ENCODE results near the gene AP4E1. TPM values are rescaled to one million over a fixed set of nuclear protein-coding genes. Genes with fewer than 3 reads are reported as not detected.
"Not testable (repeated sequence)": the region's sequence is repeated elsewhere in the genome, so short reads cannot be mapped to it uniquely, and the experiment has no call there.

AP4E1 gene
- total RNA-seq, 2 donors from 2014 or later, result 10.6 to 15.6 TPM

GRCh38 chr15:50945725-50946124 is 37.2 kb downstream of the AP4E1 start:
- H3K9me3 Mint-ChIP-seq, result no peaks in the 10 kb centered on the region
- no peaks in the 10 kb centered on the region for H3K27me3 Mint-ChIP-seq
- ATAC-seq (replicated peaks), result no peak
- H3K4me1 Mint-ChIP-seq, result no peaks in the 10 kb centered on the region
- no peak overlapping the region for H3K4me3 Mint-ChIP-seq
- H3K27ac Mint-ChIP-seq, result no peak overlapping the region
- peaks cover 91% of the 10 kb centered on the region for H3K36me3 Mint-ChIP-seq (ENCODE audit: low read depth)

- not testable (repeated sequence) for H3K9me3 Mint-ChIP-seq; H3K4me1 Mint-ChIP-seq; ATAC-seq (replicated peaks); H3K27ac Mint-ChIP-seq; H3K27me3 Mint-ChIP-seq; H3K4me3 Mint-ChIP-seq
- peaks cover 98% of the 10 kb centered on the region for H3K36me3 Mint-ChIP-seq (ENCODE audit: low read depth)
These were observed 42.3 kb downstream of the AP4E1 start for GRCh38 chr15:50950745-50951144.

GRCh38 chr15:50953302-50953701 is 44.8 kb downstream of the AP4E1 start:
- Mint-ChIP-seq H3K27me3 (no peaks in the 10 kb centered on the region), H3K4me1 (no peaks in the 10 kb centered on the region), H3K36me3 (ENCODE audit: low read depth) (peaks cover 100% of the 10 kb centered on the region), H3K9me3 (peaks cover 5% of the 10 kb centered on the region), H3K4me3 (no peak overlapping the region), H3K27ac (no peak overlapping the region)
- no peak for ATAC-seq (replicated peaks)

DNA sequence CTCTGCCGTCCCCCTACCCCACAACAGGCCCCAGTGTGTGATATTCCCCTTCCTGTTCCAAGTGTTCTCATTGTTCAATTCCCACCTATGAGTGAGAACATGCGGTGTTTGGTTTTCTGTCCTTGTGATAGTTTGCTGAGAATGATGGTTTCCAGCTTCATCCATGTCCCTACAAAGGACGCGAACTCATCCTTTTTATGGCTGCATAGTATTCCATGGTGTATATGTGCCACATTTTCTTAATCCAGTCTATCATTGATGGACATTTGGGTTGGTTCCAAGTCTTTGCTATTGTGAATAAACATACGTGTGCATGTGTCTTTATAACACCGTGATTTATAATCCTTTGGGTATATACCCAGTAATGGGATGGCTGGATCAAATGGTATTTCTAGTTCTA is 46.4 kb downstream of the AP4E1 start:
- H3K27ac Mint-ChIP-seq; H3K4me3 Mint-ChIP-seq; H3K27me3 Mint-ChIP-seq; H3K4me1 Mint-ChIP-seq; ATAC-seq (replicated peaks): not testable (repeated sequence)
- H3K36me3 Mint-ChIP-seq (ENCODE audit: low read depth), result peaks cover 100% of the 10 kb centered on the region
- peaks cover 13% of the 10 kb centered on the region for H3K9me3 Mint-ChIP-seq

DNA sequence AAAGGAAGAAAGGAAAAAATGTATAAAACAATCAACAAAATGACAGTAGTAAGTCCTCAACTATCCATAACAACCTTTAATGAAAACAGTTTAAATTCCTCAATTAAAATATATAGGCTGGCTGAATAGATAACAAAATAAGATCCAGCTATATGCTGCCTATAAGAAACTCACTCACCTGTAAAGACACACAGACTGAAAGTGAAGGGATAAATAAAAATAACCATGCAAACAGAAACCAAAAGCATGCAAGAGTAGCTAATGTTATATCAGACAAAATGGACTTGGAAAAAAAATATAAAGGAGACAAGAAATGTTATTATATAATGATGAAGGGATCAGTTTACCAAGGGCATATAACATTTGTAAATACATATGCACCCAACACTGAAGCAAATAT is 51.2 kb downstream of the AP4E1 start:
- no peak overlapping the region for H3K27ac Mint-ChIP-seq
- no peaks in the 10 kb centered on the region for H3K27me3 Mint-ChIP-seq
- peaks cover 78% of the 10 kb centered on the region for H3K36me3 Mint-ChIP-seq (ENCODE audit: low read depth)
- ATAC-seq (replicated peaks), result no peak
- H3K4me1 Mint-ChIP-seq, result no peaks in the 10 kb centered on the region
- peaks cover 29% of the 10 kb centered on the region for H3K9me3 Mint-ChIP-seq
- no peak overlapping the region for H3K4me3 Mint-ChIP-seq

DNA sequence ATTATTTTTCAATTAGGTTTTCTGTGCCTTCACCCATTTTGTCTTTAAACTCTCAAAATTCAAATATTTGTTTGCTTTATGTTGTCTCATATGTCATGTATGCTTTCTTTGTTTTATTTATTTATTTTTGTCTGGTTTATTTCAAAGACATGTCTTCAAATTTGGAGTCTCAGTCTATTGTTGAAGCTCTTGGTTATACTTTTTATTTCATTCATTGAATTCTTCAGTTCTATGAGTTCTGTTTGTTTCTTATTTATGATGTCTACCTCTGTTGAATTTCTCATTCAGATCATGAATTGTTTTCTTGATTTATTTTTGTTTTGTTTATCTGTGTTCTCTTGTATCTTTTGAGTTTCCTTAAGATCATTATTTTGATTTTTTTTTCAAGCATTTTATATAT is 55.6 kb downstream of the AP4E1 start:
- peaks cover 71% of the 10 kb centered on the region for H3K36me3 Mint-ChIP-seq (ENCODE audit: low read depth)
- H3K4me3 Mint-ChIP-seq, result no peak overlapping the region
- no peaks in the 10 kb centered on the region for H3K4me1 Mint-ChIP-seq
- peaks cover 30% of the 10 kb centered on the region for H3K9me3 Mint-ChIP-seq
- ATAC-seq (replicated peaks), result no peak
- H3K27ac Mint-ChIP-seq, result no peak overlapping the region
- no peaks in the 10 kb centered on the region for H3K27me3 Mint-ChIP-seq

DNA sequence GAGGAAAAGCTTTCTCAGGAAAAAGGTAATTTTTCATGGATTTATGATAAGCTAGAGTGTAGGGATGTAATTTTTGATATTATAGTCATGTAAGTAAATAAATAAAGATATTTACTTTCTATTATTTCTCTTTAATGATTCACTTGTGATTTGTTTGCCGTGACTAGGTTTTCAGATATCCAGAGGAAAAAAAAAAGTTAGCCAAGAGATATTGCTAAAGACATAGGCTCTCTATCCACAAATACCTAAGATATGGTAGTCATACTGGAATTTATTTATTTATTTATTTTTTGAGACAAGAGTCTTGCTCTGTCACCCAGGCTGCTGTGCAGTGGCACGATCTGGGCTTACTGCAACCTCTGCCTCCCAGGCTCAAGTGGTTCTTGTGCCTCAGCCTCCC is 59.9 kb downstream of the AP4E1 start:
- H3K9me3 Mint-ChIP-seq, result peaks cover 21% of the 10 kb centered on the region
- H3K4me1 Mint-ChIP-seq, result no peaks in the 10 kb centered on the region
- no peak overlapping the region for H3K4me3 Mint-ChIP-seq
- no peak overlapping the region for H3K27ac Mint-ChIP-seq
- H3K36me3 Mint-ChIP-seq (ENCODE audit: low read depth), result peaks cover 87% of the 10 kb centered on the region
- no peak for ATAC-seq (replicated peaks)
- H3K27me3 Mint-ChIP-seq, result no peaks in the 10 kb centered on the region

GRCh38 chr15:50970524-50970923 is 62.0 kb downstream of the AP4E1 start:
- Mint-ChIP-seq H3K4me3 (no peak overlapping the region), H3K36me3 (ENCODE audit: low read depth) (peaks cover 90% of the 10 kb centered on the region), H3K9me3 (peaks cover 26% of the 10 kb centered on the region), H3K27me3 (no peaks in the 10 kb centered on the region), H3K4me1 (no peaks in the 10 kb centered on the region), H3K27ac (peak overlapping the region; percentile 18)
- no peak for ATAC-seq (replicated peaks)

DNA sequence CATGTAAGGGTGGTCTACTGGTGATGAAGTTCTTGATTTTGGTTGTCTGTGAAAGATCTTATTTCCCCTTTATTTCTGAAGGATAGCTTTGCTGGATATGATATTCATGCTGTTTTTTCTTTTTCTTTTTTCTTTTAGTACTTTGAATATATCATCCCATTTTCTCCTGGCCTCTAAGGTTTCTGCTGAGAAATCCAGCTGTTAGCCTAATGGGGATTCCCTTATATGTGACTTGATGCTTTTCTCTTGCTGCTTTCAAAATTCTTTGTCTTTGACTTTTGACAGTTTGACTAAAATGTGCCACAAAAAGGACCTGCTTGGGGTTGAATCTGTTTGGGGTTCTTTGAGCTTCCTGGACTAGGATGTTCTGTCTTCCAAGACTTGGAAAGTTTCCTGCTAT is 62.6 kb downstream of the AP4E1 start:
- H3K9me3 Mint-ChIP-seq, result peaks cover 28% of the 10 kb centered on the region
- H3K27me3 Mint-ChIP-seq, result no peaks in the 10 kb centered on the region
- no peaks in the 10 kb centered on the region for H3K4me1 Mint-ChIP-seq
- peaks cover 91% of the 10 kb centered on the region for H3K36me3 Mint-ChIP-seq (ENCODE audit: low read depth)
- ATAC-seq (replicated peaks), result no peak
- H3K4me3 Mint-ChIP-seq, result no peak overlapping the region
- no peak overlapping the region for H3K27ac Mint-ChIP-seq

DNA sequence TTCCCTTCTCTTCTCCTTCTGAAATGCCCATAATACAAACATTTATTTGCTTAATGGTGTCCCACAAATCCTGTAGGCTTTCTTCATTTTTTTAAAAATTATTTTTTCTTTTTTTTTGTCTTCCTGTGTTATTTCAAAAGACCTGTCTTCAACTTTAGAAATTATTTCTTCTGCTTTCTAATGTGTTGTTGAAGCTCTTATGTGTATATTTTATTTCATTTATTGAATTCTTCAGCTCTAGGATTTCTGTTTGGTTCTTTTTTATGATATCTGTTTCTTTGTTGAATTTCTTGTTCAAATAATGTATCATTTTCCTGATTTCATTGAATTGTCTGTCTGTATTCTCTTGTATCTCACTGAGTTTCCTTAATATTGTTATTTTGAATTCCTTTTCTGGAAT is 63.1 kb downstream of the AP4E1 start:
- Mint-ChIP-seq H3K4me1 (no peaks in the 10 kb centered on the region), H3K4me3 (no peak overlapping the region), H3K27me3 (no peaks in the 10 kb centered on the region), H3K9me3 (peaks cover 28% of the 10 kb centered on the region), H3K36me3 (ENCODE audit: low read depth) (peaks cover 95% of the 10 kb centered on the region), H3K27ac (no peak overlapping the region)
- no peak for ATAC-seq (replicated peaks)

DNA sequence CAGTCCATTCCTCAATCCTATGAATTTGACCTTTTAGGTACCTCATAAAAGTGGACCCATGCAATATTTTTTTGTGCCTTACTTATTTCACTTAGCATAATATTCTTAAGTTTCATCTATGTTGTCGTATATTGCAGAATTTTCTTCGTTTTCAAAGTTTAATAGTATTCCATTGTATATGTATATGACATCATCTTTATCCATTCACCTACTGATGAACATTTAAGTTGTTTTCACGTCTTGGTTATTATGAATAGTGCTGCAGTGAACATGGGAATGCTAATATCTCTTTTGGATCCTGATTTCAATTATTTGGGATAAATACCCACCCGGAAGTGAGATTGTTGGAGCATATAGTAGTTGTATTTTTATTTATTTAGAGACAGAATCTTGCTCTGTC is 65.1 kb downstream of the AP4E1 start:
- H3K36me3 Mint-ChIP-seq (ENCODE audit: low read depth), result peaks cover 80% of the 10 kb centered on the region
- no peak for ATAC-seq (replicated peaks)
- peaks cover under 1% of the 10 kb centered on the region for H3K4me1 Mint-ChIP-seq
- no peak overlapping the region for H3K27ac Mint-ChIP-seq
- peaks cover 21% of the 10 kb centered on the region for H3K9me3 Mint-ChIP-seq
- H3K4me3 Mint-ChIP-seq, result no peak overlapping the region
- H3K27me3 Mint-ChIP-seq, result no peaks in the 10 kb centered on the region

GRCh38 chr15:50977162-50977561 is 68.7 kb downstream of the AP4E1 start:
- no peak for ATAC-seq (replicated peaks)
- Mint-ChIP-seq H3K27ac (no peak overlapping the region), H3K27me3 (no peaks in the 10 kb centered on the region), H3K9me3 (peaks cover 9% of the 10 kb centered on the region), H3K36me3 (ENCODE audit: low read depth) (peaks cover 78% of the 10 kb centered on the region), H3K4me3 (no peak overlapping the region), H3K4me1 (peaks cover 4% of the 10 kb centered on the region)

- H3K27me3 Mint-ChIP-seq, result no peaks in the 10 kb centered on the region
- peaks cover 78% of the 10 kb centered on the region for H3K36me3 Mint-ChIP-seq (ENCODE audit: low read depth)
- H3K4me3 Mint-ChIP-seq, result no peak overlapping the region
- peaks cover 6% of the 10 kb centered on the region for H3K9me3 Mint-ChIP-seq
- no peak overlapping the region for H3K27ac Mint-ChIP-seq
- peaks cover 4% of the 10 kb centered on the region for H3K4me1 Mint-ChIP-seq
- no peak for ATAC-seq (replicated peaks)
These were observed 70.1 kb downstream of the AP4E1 start for GRCh38 chr15:50978580-50978979.

DNA sequence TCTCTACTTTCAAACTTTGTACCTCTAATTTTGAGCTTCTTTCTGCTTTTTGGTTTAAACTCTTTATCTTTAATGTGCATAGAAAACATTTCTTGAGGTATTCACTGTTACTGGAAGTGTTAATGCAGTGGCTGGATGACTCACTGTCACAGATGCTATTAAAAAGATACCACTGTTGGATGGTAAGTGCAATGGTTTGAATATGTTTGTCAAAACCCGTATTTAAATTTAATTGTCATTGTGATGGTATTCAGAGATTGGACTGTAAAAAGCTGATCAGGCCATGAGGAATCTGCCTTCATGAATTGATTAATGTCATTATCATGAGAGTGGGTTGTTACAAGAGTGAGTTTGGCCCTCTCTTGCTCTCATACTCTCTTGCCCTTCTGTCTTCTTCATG is 70.6 kb downstream of the AP4E1 start:
- no peak for ATAC-seq (replicated peaks)
- Mint-ChIP-seq H3K9me3 (peaks cover 4% of the 10 kb centered on the region), H3K4me3 (no peak overlapping the region), H3K4me1 (peaks cover 4% of the 10 kb centered on the region), H3K36me3 (ENCODE audit: low read depth) (peaks cover 79% of the 10 kb centered on the region), H3K27me3 (no peaks in the 10 kb centered on the region), H3K27ac (no peak overlapping the region)

GRCh38 chr15:50993598-50993997 is 85.1 kb downstream of the AP4E1 start:
- H3K4me1 Mint-ChIP-seq, result no peaks in the 10 kb centered on the region
- H3K9me3 Mint-ChIP-seq, result no peaks in the 10 kb centered on the region
- H3K27ac Mint-ChIP-seq, result no peak overlapping the region
- H3K36me3 Mint-ChIP-seq (ENCODE audit: low read depth), result peaks cover 70% of the 10 kb centered on the region
- no peak for ATAC-seq (replicated peaks)
- no peaks in the 10 kb centered on the region for H3K27me3 Mint-ChIP-seq
- H3K4me3 Mint-ChIP-seq, result no peak overlapping the region

DNA sequence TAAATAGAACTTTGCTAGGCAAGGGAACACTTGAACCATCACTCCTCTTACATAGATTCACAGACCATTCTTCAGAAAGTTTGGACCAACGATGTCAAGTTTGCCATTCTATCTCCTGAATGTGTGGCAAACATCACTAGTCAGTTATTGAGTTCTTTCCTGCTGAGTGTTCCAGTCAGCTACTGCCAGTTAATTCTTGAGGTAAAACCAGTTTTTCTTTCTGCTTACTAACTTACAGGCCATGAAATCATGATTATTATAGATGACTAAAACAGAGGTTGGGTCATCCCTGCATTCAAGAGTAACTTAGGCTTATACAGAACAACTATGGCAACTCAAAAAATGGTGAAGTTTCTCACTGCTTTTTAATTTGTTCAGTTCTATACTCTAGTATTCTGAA is 88.2 kb downstream of the AP4E1 start:
- Mint-ChIP-seq H3K4me3 (no peak overlapping the region), H3K27ac (no peak overlapping the region), H3K36me3 (ENCODE audit: low read depth) (peaks cover 84% of the 10 kb centered on the region), H3K9me3 (no peaks in the 10 kb centered on the region), H3K27me3 (no peaks in the 10 kb centered on the region), H3K4me1 (no peaks in the 10 kb centered on the region)
- no peak for ATAC-seq (replicated peaks)

Measured in activated T-helper 17 cell treated with anti-CD3 and anti-CD28 coated beads, Interleukin-2, amount 50 U/mL, for 72 hours (primary cell).